ENCODE measurements around the gene KLHL2.
A peak's percentile ranks its signal among the peaks of the same experiment; 100 is the strongest.
"Not testable (repeated sequence)": the region's sequence is repeated elsewhere in the genome, so short reads cannot be mapped to it uniquely, and the experiment has no call there.

Gene KLHL2

GRCh38 chr4:165203541-165204461, 3.6 kb upstream of the KLHL2 start:
- DNase-seq, result no peak

DNA sequence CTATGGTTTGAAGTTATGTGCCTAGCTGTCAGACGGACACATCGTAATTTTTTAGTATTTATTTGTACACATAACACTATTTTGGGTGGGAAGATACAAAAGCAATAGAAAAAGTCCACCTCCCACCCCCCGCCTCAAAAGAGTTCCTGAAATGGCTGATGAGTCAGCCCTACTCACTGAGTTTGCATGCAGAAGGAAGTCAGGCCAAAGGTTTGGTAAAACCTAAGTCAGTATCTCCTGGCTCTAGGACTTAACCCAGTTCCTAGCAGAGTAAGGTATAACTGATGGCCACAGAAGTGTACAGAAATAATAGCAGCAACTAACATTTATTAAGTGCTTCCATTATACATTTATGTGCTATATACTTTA, 2.9 kb upstream of the KLHL2 start:
- peak; percentile 14 to 33 for DNase-seq

- DNase-seq, result no peak
Measured at GRCh38 chr4:165207016-165207430, 338 bp upstream of the KLHL2 start.

GRCh38 chr4:165208221-165208652, 876 bp downstream of the KLHL2 start:
- no peak for DNase-seq

GRCh38 chr4:165208741-165209388, 1.5 kb downstream of the KLHL2 start:
- DNase-seq, result peak in 1 of 2 donors; percentile 10

DNA sequence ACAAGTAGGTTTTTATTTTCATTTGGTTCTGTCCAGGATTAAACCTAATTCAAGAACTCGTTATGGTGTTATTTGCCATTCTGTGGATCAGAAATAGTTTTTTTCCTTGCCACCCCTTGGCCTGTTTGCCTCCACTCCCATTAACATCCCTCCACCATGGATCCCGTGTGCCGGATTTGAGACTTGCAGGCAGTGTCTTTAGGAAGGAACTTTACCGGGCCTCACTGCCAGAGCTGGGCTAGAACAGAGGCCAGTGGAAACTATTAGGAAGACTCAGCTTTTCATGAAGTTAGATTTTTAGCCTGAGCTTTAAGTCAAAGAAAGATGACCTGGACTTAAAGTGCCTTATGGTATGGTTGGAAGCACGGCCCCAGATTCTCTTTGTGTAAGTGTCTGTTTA, 2.4 kb downstream of the KLHL2 start:
- DNase-seq, result no peak

DNA sequence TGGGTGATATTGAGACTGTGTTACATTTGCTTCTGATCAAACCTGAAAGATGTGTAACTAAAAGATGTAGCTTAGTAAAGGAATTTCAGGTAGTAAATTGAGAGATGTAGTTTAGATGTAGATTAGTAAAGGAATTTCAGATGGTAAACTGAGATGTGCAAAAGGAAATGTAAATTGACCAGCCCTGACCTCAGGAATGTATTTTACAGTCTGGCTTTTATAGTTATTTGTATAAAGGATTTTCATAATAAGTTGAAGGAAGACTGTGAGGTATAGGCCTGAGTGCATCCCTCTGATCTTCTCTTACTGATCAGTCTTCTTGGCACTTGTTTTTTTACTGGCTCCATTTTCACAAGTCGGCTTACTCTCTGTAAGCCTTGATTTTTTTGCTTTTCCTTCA, 3.2 kb downstream of the KLHL2 start:
- no peak for DNase-seq

GRCh38 chr4:165212647-165213046, 5.3 kb downstream of the KLHL2 start:
- not testable (repeated sequence) for DNase-seq

DNA sequence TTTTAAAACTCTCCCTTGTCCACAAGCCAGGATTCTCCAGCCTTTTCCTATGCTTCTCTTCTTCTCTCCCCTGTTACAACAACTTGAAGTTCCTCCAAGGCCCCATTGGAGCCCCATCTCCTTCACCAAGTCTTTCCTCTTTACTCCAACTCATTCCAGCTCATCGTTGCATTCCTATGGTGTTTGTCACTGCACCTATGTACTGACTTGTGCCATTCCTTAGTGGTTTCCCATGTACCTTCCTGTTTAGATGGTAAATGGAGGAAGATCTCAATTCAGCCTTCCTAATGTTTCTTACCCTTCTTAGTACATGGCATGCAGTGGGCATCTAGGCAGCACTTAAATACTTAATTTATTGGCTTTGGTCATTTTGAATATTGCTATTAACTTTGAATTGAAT, 6.0 kb downstream of the KLHL2 start:
- DNase-seq, result not testable (repeated sequence)

DNA sequence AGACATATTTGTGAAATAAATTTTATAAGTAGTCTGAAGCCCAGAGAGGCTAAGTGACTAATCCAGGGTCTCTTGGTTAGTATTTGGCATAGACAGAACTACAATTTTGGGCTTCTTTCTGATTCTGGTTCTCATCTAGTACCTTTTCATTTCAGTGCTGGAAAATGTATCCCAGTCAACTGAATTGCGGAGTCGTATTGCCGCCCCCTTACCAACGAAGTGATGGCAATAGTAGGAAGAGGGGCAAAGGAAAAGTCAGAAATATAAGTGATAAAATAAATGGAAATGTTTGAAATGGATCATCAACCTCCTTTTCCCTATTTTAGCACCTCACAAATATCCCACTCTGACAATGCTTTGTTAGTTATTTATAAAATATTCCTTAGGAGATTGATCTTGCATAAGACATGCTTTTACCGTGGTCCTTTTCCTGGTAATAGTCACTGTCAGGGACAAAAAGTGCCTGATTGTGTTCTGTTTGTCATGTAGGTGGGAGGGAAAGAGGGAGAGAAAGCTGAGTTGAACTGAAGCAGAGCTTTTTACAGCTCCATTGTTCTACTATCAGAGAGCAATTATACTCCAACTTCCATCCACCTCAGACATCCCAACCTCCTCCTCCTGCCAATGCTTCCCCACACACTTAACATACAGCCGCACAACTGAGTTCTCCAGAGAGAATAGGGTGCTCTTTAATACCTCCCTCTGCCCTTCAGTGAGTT, 6.8 kb downstream of the KLHL2 start:
- DNase-seq, result not testable (repeated sequence)

DNA sequence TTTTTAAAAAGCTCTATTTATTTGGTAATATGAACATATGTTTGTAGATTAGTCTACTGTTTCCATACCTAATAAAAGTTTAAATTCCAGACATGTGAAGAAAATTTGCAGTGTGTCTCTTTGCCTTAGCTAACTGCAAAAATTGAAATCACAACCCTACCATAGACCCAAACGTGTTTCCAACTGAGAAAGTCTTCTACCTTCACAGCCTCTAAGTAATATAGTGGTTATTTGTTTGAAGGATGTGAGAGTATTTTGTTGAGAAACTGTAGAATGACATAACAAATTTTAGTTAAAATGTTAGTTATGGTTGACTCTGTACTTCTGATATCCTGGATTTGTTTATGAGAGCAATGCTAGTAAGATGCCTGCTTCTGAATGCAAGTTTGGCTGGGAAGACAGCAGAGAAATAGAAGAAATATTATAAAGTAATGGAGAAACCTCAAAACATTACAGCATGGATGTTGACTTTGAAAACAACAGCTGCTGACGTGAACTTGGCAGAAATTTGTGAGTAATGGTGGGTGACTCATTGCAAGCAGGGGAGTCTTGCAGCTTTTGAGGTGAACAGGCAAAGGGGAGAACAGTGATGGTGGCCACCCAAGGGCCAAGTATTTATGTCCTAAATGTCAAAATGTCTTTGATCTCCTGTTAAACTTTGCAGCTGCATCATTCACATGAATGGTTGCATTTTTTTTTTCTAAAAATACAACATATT, 7.8 kb downstream of the KLHL2 start:
- peak; percentile 15 to 40 for DNase-seq

DNA sequence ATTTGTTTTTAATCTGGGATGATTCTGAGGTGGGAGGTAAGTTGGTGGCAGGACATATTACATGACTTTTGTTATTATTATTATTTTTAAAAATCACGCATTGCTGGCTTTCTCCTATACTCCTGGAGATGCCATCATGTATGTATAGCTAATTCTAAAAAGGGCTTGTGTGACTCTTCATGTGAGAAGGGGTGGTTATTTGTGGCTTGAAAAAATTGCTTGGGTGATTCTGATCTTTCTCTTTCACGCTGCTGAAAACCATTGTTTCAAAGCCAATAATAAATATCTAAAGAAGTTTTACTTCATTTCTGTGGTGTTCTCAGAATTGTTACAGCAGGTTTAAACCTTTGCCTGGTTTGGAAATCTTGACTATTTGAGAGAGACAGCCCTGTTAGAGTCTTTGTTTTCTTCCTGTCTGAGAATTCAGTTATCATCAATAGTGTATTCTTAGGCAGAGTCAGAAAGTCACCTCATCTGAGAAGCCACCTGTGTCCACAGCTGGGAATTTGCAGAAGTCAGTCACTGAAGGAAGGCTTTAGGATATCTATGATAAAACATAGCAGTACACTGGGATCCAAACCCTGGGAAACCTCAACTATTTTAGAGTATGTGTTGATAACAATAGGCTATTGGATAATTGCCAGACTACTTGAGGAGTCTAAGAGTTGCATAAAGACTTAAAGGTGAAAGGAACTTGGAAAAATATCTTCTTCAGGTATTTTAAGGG, 8.6 kb downstream of the KLHL2 start:
- DNase-seq, result not testable (repeated sequence)

- no peak for DNase-seq
Measured at GRCh38 chr4:165217325-165217724, 10.0 kb downstream of the KLHL2 start.

DNA sequence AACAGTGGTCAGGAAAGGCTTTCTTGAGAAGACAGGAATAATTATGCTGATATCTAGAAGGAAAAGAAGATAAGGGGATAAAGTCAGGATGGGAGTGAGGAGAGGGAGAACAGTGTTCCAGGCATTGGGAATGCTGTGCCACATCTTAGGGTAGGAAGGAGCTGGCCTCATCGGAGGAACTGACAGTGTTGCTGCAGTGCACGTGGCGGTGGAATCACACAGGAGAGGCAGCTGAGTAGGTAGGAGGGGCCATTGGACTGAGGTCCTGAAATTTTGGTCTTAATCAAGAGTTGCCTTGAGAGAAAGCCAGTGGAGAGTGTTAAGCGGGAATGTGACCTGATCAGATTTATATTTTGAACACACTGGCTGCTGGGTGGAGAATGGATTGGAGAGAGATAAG, 13.9 kb downstream of the KLHL2 start:
- not testable (repeated sequence) for DNase-seq

- DNase-seq, result not testable (repeated sequence)
Measured at GRCh38 chr4:165221993-165222650, 14.8 kb downstream of the KLHL2 start.

- DNase-seq, result no peak
Measured at GRCh38 chr4:165222651-165222994, 15.3 kb downstream of the KLHL2 start.

GRCh38 chr4:165227401-165227800, 20.0 kb downstream of the KLHL2 start:
- not testable (repeated sequence) for DNase-seq

DNA sequence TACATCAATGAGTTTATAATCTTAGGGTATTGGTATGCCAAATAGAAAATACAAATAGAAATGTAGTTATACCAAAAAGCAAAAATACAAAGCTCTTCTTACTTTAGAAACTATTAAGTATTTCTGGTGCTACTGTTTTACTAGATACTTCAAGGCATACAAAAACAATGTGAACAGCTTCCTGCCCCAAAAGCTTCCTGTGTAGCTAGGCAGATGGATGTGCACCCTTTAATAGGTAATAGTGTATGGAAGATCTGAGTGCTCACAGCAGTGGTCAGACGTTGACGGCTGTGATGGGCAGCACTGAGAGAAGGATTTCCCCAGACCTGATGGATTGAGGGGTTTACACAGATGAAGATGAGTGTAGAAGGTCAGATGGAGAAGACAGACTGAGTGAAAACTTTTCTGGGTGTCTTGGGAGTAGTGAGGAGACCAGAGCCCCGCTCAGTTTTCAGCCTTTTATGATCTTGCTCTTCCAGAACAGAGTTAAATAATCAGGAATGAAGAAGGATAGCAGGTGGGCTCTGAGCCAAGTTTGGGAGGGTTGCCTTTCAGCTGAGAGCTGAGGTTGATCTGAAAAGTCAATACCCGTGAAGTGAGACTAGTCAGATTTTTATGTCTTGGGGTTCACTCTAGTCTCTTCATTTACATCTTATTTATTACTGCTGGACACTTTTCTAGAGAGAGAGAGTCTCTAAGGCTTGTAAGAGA, 22.3 kb downstream of the KLHL2 start:
- not testable (repeated sequence) for DNase-seq

- DNase-seq, result not testable (repeated sequence)
Measured at GRCh38 chr4:165232623-165233433, 25.5 kb downstream of the KLHL2 start.

GRCh38 chr4:165234766-165235165, 27.4 kb downstream of the KLHL2 start:
- no peak for DNase-seq
